H1 (cell line): ENCODE measurements around the gene VAT1L. TPM values are rescaled to one million over a fixed set of nuclear protein-coding genes. Genes with fewer than 3 reads are reported as not detected.

ENCODE experiments used
- CTCF ChIA-PET: fragments of 300-600 bp; sonication (Branson Sonifier 250); formaldehyde crosslinking; loops from one replicate; lab custom pipeline; 2021; ENCODE audit not compliant: partially characterized antibody; lab: Charles Lee
- POLR2A ChIA-PET: fragments of 300-600 bp; sonication (Branson Sonifier 250); formaldehyde crosslinking; loops from one replicate; lab custom pipeline; 2021; ENCODE audit warnings: inconsistent platforms; ENCODE audit not compliant: partially characterized antibody; lab: Charles Lee
- DNase-seq, 2 experiments: peaks; one replicate each; pipeline versions ENCODE4 v3.0.0 to v3.0.0-alpha.2; 2010 to 2022; ENCODE audit warnings: low spot score in 2 of 2, low read depth in 1 of 2, mixed read lengths in 1 of 2
- FAIRE-seq: peaks from 2 replicates; lab custom pipeline; 2011; peaks lifted over from hg19 to GRCh38; lab: Jason Lieb, UNC
- H2AFZ ChIP-seq: 2 replicates; pipeline ENCODE4 v1.8.1; 2012; ENCODE audit warnings: low read length, inconsistent platforms
- H2AK5ac ChIP-seq: 2 replicates; pipeline ENCODE4 v1.6.1; 2013; ENCODE audit warnings: low read depth, low read length
- H2BK120ac ChIP-seq: replicated peaks from 2 replicates; pipeline ENCODE3; 2013; ENCODE audit warnings: low read depth, low read length, inconsistent platforms
- H2BK12ac ChIP-seq: 2 replicates; pipeline ENCODE4 v1.6.1; 2013; ENCODE audit warnings: low read depth, low read length
- H2BK15ac ChIP-seq: 2 replicates; pipeline ENCODE4 v1.6.1; 2013; ENCODE audit warnings: low read length
- H2BK20ac ChIP-seq: 2 replicates; pipeline ENCODE4 v1.6.1; 2013; ENCODE audit warnings: low read length
- H2BK5ac ChIP-seq: 2 replicates; pipeline ENCODE4 v1.6.1; 2013; ENCODE audit warnings: low read depth, low read length
- H3K14ac ChIP-seq: 2 replicates; pipeline ENCODE4 v1.6.1; 2013; ENCODE audit warnings: inconsistent platforms; ENCODE audit not compliant: insufficient read length
- H3K18ac ChIP-seq: 2 replicates; pipeline ENCODE4 v1.6.1; 2013; ENCODE audit warnings: low read length; ENCODE audit errors: extremely low read depth
- H3K23ac ChIP-seq: 2 replicates; pipeline ENCODE4 v1.6.1; 2013; ENCODE audit warnings: inconsistent platforms; ENCODE audit not compliant: insufficient read length
- H3K23me2 ChIP-seq: 2 replicates; pipeline ENCODE4 v1.6.1; 2013; ENCODE audit warnings: low read depth, low read length
- H3K27ac ChIP-seq: 2 replicates; pipeline ENCODE4 v1.6.1; 2011; ENCODE audit warnings: low read depth, low read length, inconsistent platforms
- H3K27me3 ChIP-seq, 4 experiments: replicated peaks in 1 of 4; 1 replicate in 1 of 4; 2 replicates in 3 of 4; pipeline versions ENCODE4 v1.6.1 to v1.8.1; 2011 to 2013; ENCODE audit warnings: low read length in 3 of 4, mild to moderate bottlenecking in 3 of 4, inconsistent platforms in 2 of 4, mixed read lengths in 2 of 4, moderate library complexity in 1 of 4; ENCODE audit not compliant: control insufficient read depth in 3 of 4, insufficient read depth in 3 of 4; ENCODE audit errors: extremely low read depth in 1 of 4
- H3K36me3 ChIP-seq, 4 experiments: 2 replicates each; pipeline versions ENCODE4 v1.6.1 to v1.8.1; 2011 to 2013; ENCODE audit warnings: mild to moderate bottlenecking in 4 of 4, low read length in 3 of 4, moderate library complexity in 2 of 4, control low read depth in 1 of 4, inconsistent platforms in 1 of 4; ENCODE audit not compliant: insufficient read depth in 4 of 4, control insufficient read depth in 2 of 4
- H3K4ac ChIP-seq: replicated peaks from 2 replicates; pipeline ENCODE3; 2013; ENCODE audit warnings: low read length, low read depth, mixed read lengths, inconsistent platforms; ENCODE audit not compliant: insufficient read length
- H3K4me1 ChIP-seq, 4 experiments: replicated peaks in 1 of 4; 1 replicate in 1 of 4; 2 replicates in 3 of 4; pipeline versions ENCODE4 v1.6.1 to v1.8.1; 2011 to 2013; ENCODE audit warnings: low read length in 3 of 4, inconsistent platforms in 2 of 4, mixed read lengths in 1 of 4; ENCODE audit not compliant: insufficient read depth in 4 of 4, control insufficient read depth in 3 of 4
- H3K4me2 ChIP-seq, 2 experiments: 2 replicates each; pipeline versions ENCODE4 v1.6.1 to v1.8.1; 2011 to 2013; ENCODE audit warnings: low read depth in 2 of 2, low read length in 2 of 2, control low read depth in 1 of 2, inconsistent platforms in 1 of 2, mild to moderate bottlenecking in 1 of 2; ENCODE audit not compliant: insufficient read depth in 1 of 2
- H3K4me3 ChIP-seq, 4 experiments: fragments of 200-600, 300-600 bp in 1 of 4; sonication (generic), shearing (Covaris generic), sonication (Bioruptor Twin) in 1 of 4; 2 replicates each; pipeline versions ENCODE4 v1.5.1 to v1.8.1; 2011 to 2016; ENCODE audit warnings: low read length in 4 of 4, low read depth in 3 of 4, control low read depth in 2 of 4, inconsistent platforms in 2 of 4, mild to moderate bottlenecking in 2 of 4, mixed read lengths in 1 of 4, moderate library complexity in 1 of 4; ENCODE audit not compliant: insufficient read depth in 2 of 4; ENCODE audit errors: extremely low read depth in 1 of 4
- H3K56ac ChIP-seq: replicated peaks from 2 replicates; pipeline ENCODE3; 2013; ENCODE audit warnings: low read depth, mild to moderate bottlenecking, mixed read lengths, low read length, inconsistent platforms; ENCODE audit not compliant: insufficient read length
- H3K79me1 ChIP-seq: 2 replicates; pipeline ENCODE4 v1.6.1; 2013; ENCODE audit warnings: low read depth, low read length, control low read depth
- H3K79me2 ChIP-seq, 2 experiments: 2 replicates each; pipeline versions ENCODE4 v1.6.1 to v1.8.1; 2012 to 2013; ENCODE audit warnings: low read length in 2 of 2, mild to moderate bottlenecking in 2 of 2, inconsistent platforms in 1 of 2; ENCODE audit not compliant: insufficient read depth in 2 of 2, control insufficient read depth in 1 of 2
- H3K9ac ChIP-seq, 4 experiments: replicated peaks in 1 of 4; 1 replicate in 1 of 4; 2 replicates in 3 of 4; pipeline versions ENCODE4 v1.6.1 to v1.8.1; 2011 to 2013; ENCODE audit warnings: low read depth in 3 of 4, low read length in 3 of 4, control low read depth in 2 of 4, mild to moderate bottlenecking in 2 of 4, moderate library complexity in 2 of 4, inconsistent platforms in 1 of 4; ENCODE audit errors: extremely low read depth in 1 of 4
- H3K9me3 ChIP-seq, 2 experiments: 2 replicates each; pipeline versions ENCODE4 v1.6.1 to v1.8.1; 2012 to 2013; ENCODE audit warnings: mild to moderate bottlenecking in 2 of 2, moderate library complexity in 2 of 2, control low read depth in 1 of 2, inconsistent platforms in 1 of 2, low read depth in 1 of 2, low read length in 1 of 2, mixed read lengths in 1 of 2; ENCODE audit not compliant: insufficient read depth in 2 of 2
- H4K20me1 ChIP-seq, 2 experiments: replicated peaks in 1 of 2; 2 replicates each; pipeline versions ENCODE3 to v1.8.1; 2011 to 2013; ENCODE audit warnings: inconsistent platforms in 2 of 2, low read length in 2 of 2, mild to moderate bottlenecking in 1 of 2; ENCODE audit not compliant: insufficient read depth in 2 of 2, control insufficient read depth in 1 of 2
- H4K5ac ChIP-seq: 2 replicates; pipeline ENCODE4 v1.6.1; 2013; ENCODE audit warnings: low read length, low read depth, mixed read lengths, inconsistent platforms; ENCODE audit not compliant: insufficient read length
- H4K8ac ChIP-seq: 2 replicates; pipeline ENCODE4 v1.8.0; 2013; ENCODE audit warnings: mild to moderate bottlenecking, moderate library complexity, low read length, inconsistent platforms; ENCODE audit not compliant: insufficient read depth; ENCODE audit errors: extremely low read depth
- H4K91ac ChIP-seq: replicated peaks from 2 replicates; pipeline ENCODE3; 2013; ENCODE audit warnings: low read length, mixed read lengths, inconsistent platforms; ENCODE audit not compliant: insufficient read length
- CTBP2 ChIP-seq: IDR thresholded peaks from 2 replicates; pipeline ENCODE4 v1.7.0; 2011; ENCODE audit warnings: borderline replicate concordance, mild to moderate bottlenecking, moderate library complexity, mixed read lengths, low read length; ENCODE audit not compliant: insufficient read depth, insufficient read length
- EP300 ChIP-seq, 2 experiments: IDR thresholded peaks; 1 replicate in 1 of 2; 2 replicates in 1 of 2; pipeline ENCODE4 v1.6.1; 2011 to 2012; ENCODE audit warnings: low read depth in 2 of 2, low read length in 2 of 2, mild to moderate bottlenecking in 2 of 2, borderline replicate concordance in 1 of 2, inconsistent platforms in 1 of 2, moderate library complexity in 1 of 2
- POLR2AphosphoS5 ChIP-seq: IDR thresholded peaks from 2 replicates; pipeline ENCODE4 v1.6.1; 2011; ENCODE audit warnings: low read depth, low read length
- WGBS, 2 experiments: shearing (Covaris generic) in 1 of 2; methylation state at CpG; one replicate each; pipeline versions ENCODE4 v1.1.6 to v1.1.7; 2013 to 2015; ENCODE audit warnings: low lambda C conversion rate in 2 of 2, mixed read lengths in 2 of 2, inconsistent platforms in 1 of 2, low coverage in 1 of 2, missing lambda C conversion rate in 1 of 2; ENCODE audit not compliant: insufficient replicate concordance in 2 of 2, insufficient coverage in 1 of 2, insufficient read length in 1 of 2; ENCODE audit errors: extremely low coverage in 1 of 2, missing lambda C conversion rate in 1 of 2; 5-methylcytosine and 5-hydroxymethylcytosine counted together
- polyA plus RNA-seq, 7 experiments: library from polyadenylated mRNA; depleted of rRNA in 3 of 7; stranded (reverse) in 5 of 7; unstranded in 2 of 7; fragments of >200 nt in 5 of 7; fragments of 200-250 nt in 2 of 7; gene quantifications; 1 replicate in 5 of 7; 2 replicates in 1 of 7; 4 replicates in 1 of 7; pipeline versions ENCODE4 v1.2.1 to v1.2.3, GENCODE V29; 2011 to 2013; ENCODE audit warnings: missing spikeins in 2 of 7, mixed read lengths in 2 of 7
- total RNA-seq: library from RNA; stranded (reverse); fragmentation: NEBNext Ultra II Directional; extraction: Animal tissue kit (Norgen Biotek cat#: 25700); gene quantifications from 2 replicates; pipeline ENCODE4 v1.2.1, GENCODE V29; 2021

VAT1L gene
- total and polyA plus RNA-seq, 2 of the 8 experiments (the other 6 are each of a cell fraction or from before 2014, with no cell fraction given), result 46.3 to 48.2 TPM

GRCh38 chr16:78001451-78002025 is 213.2 kb downstream of the VAT1L start:
- H4K5ac ChIP-seq, result no peak overlapping the region
- no peaks in the 10 kb centered on the region for H3K79me2 ChIP-seq
- no peak overlapping the region for H2AK5ac ChIP-seq
- H2BK15ac ChIP-seq, result no peak overlapping the region
- no peak overlapping the region for H3K4me3 ChIP-seq
- H4K20me1 ChIP-seq, result no peaks in the 10 kb centered on the region
- no peak overlapping the region for H3K23ac ChIP-seq
- H2BK120ac ChIP-seq, result no peak overlapping the region
- DNase-seq (no peak), FAIRE-seq (no peak)
- no peaks in the 10 kb centered on the region; a peak in 1 of 7 replicates for H3K4me1 ChIP-seq
- H3K4ac ChIP-seq, result peak overlapping the region; percentile 53
- 89% methylated on average over 4 of the region's 4 CpGs; no CpG with 5 or more reads in 1 of the 2 experiments for WGBS, 2 experiments
- H3K9ac ChIP-seq, result no peak overlapping the region
- H2BK20ac ChIP-seq, result no peak overlapping the region
- no peak overlapping the region for H3K56ac ChIP-seq
- POLR2A ChIA-PET, result no interaction called here
- H3K18ac ChIP-seq, result no peak overlapping the region
- no peaks in the 10 kb centered on the region; a peak in 1 of 7 replicates for H3K27me3 ChIP-seq
- no peak overlapping the region for H3K4me2 ChIP-seq
- CTCF ChIA-PET, result interaction anchor here (0.6 to 9.1 kb wide), 17 partner anchors 8 to 1643 kb away, joined by 3 to 218 read pairs (median 5); no protein-coding TSS in a partner anchor
- H4K8ac ChIP-seq, result no peak overlapping the region
- no peaks in the 10 kb centered on the region for H3K23me2 ChIP-seq
- H3K79me1 ChIP-seq, result no peaks in the 10 kb centered on the region
- H2BK12ac ChIP-seq, result no peak overlapping the region
- no peaks in the 10 kb centered on the region for H3K36me3 ChIP-seq
- H2AFZ ChIP-seq, result no peak overlapping the region
- no peaks in the 10 kb centered on the region for H3K9me3 ChIP-seq
- TF ChIP-seq CTBP2 (no peak), POLR2AphosphoS5 (no peak), EP300 (IDR thresholded peaks at IDR 0.05; ENCODE audit: borderline replicate concordance in 1 of 2, low read depth in 2 of 2, low read length in 2 of 2) (no peak)
- no peak overlapping the region for H3K14ac ChIP-seq
- no peak overlapping the region for H3K27ac ChIP-seq
- peak overlapping the region; percentile 1 for H4K91ac ChIP-seq
- no peak overlapping the region for H2BK5ac ChIP-seq
